K562 (cell line): Measurements from ENCODE around the gene PCCA. TPM values are rescaled to one million over a fixed set of nuclear protein-coding genes. Genes with fewer than 3 reads are reported as not detected.

Experiments
- ATAC-seq: fragments of 200-7000 bp; cut with Tn5 transposase; 3 replicates; pipeline ENCODE4 v1.9.1; 2020; ENCODE audit warnings: moderate library complexity
- BruUV-seq: library from RNA; stranded (reverse); fragments of 400-500 nt; replicated peaks from 2 replicates; lab custom pipeline; 2021; lab: Mats Ljungman, UMichigan
- CTCF ChIA-PET: fragments of 300-600 bp; formaldehyde crosslinking; extraction: SDS; loops from one replicate; lab custom pipeline; 2021; ENCODE audit warnings: low intra/inter-chr PET ratio; lab: Yijun Ruan, JAX
- POLR2A ChIA-PET: fragments of 300-600, 350-650 bp; sonication (Branson Sonifier 250); formaldehyde crosslinking; extraction: SDS; loops from one replicate; lab custom pipeline; 2021; ENCODE audit warnings: antibody characterized with exemption, inconsistent platforms; lab: Yijun Ruan, JAX
- DNase-seq, 4 experiments: peaks; one replicate each; pipeline versions ENCODE4 v3.0.0 to v3.0.0-alpha.2; 2011 to 2018; ENCODE audit warnings: low spot score in 3 of 4, mixed read lengths in 3 of 4; ENCODE audit errors: extremely low read depth in 1 of 4
- FAIRE-seq: peaks from 2 replicates; lab custom pipeline; 2011; peaks lifted over from hg19 to GRCh38; lab: Jason Lieb, UNC
- H2AFZ ChIP-seq: 2 replicates; pipeline ENCODE4 v1.6.0; 2011; ENCODE audit warnings: low read depth, low read length, control low read depth, inconsistent platforms
- H3K27ac ChIP-seq: fragments of 200-600 bp; 3 replicates; pipeline ENCODE4 v1.8.0; 2011; ENCODE audit warnings: low read depth, mild to moderate bottlenecking, control low read depth, inconsistent platforms, low read length, moderate library complexity, mixed read lengths; ENCODE audit errors: extremely low read depth
- H3K27me3 ChIP-seq, 2 experiments: fragments of 300-600 bp in 1 of 2; 2 replicates in 1 of 2; 3 replicates in 1 of 2; pipeline versions ENCODE4 v1.6.0 to v1.8.0; 2011; ENCODE audit warnings: inconsistent platforms in 2 of 2, low read length in 2 of 2, mild to moderate bottlenecking in 1 of 2, mixed read lengths in 1 of 2, moderate library complexity in 1 of 2; ENCODE audit not compliant: control insufficient read depth in 2 of 2, insufficient read depth in 2 of 2
- H3K36me3 ChIP-seq: fragments of 300-600 bp; 3 replicates; pipeline ENCODE4 v1.8.0; 2011; ENCODE audit warnings: mild to moderate bottlenecking, low read length, inconsistent platforms; ENCODE audit not compliant: control insufficient read depth, insufficient read depth
- H3K4me1 ChIP-seq, 2 experiments: fragments of 200-600 bp in 1 of 2; replicated peaks in 1 of 2; 2 replicates in 1 of 2; 3 replicates in 1 of 2; pipeline versions ENCODE4 v1.5.1 to v1.8.0; 2011; ENCODE audit warnings: inconsistent platforms in 2 of 2, low read length in 2 of 2, mild to moderate bottlenecking in 1 of 2, mixed read lengths in 1 of 2, moderate library complexity in 1 of 2; ENCODE audit not compliant: control insufficient read depth in 2 of 2, insufficient read depth in 2 of 2
- H3K4me2 ChIP-seq: 2 replicates; pipeline ENCODE4 v1.6.1; 2011; ENCODE audit warnings: low read length, control low read depth, inconsistent platforms, mixed read lengths; ENCODE audit not compliant: insufficient read depth
- H3K4me3 ChIP-seq: fragments of 200-600 bp; sonication (generic), shearing (Covaris generic); 2 replicates; pipeline ENCODE4 v1.5.1; 2016; ENCODE audit warnings: control low read depth, inconsistent platforms
- H3K79me2 ChIP-seq: fragments of 200-600 bp; 3 replicates; pipeline ENCODE4 v1.8.0; 2011; ENCODE audit warnings: low read length, inconsistent platforms; ENCODE audit not compliant: control insufficient read depth, insufficient read depth
- H3K9ac ChIP-seq, 2 experiments: 2 replicates each; pipeline versions ENCODE4 v1.6.0 to v1.6.1; 2011; ENCODE audit warnings: low read depth in 2 of 2, low read length in 2 of 2, control low read depth in 1 of 2, inconsistent platforms in 1 of 2, mild to moderate bottlenecking in 1 of 2, mixed read lengths in 1 of 2; ENCODE audit not compliant: insufficient read depth in 1 of 2
- H3K9me1 ChIP-seq: one replicate; pipeline ENCODE4 v1.6.0; 2011; ENCODE audit warnings: inconsistent platforms, mild to moderate bottlenecking, low read length, moderate library complexity; ENCODE audit not compliant: control insufficient read depth, insufficient read depth
- H3K9me3 ChIP-seq: replicated peaks from 2 replicates; pipeline ENCODE4 v1.5.1; 2011; ENCODE audit warnings: low read depth, low read length, inconsistent platforms; ENCODE audit not compliant: control insufficient read depth, insufficient read depth
- H4K20me1 ChIP-seq: replicated peaks from 2 replicates; pipeline ENCODE4 v1.6.1; 2011; ENCODE audit warnings: low read length, inconsistent platforms, mixed read lengths; ENCODE audit not compliant: control insufficient read depth, insufficient read depth
- BHLHE40 ChIP-seq: IDR thresholded peaks from 2 replicates; pipeline ENCODE4 v1.6.1; 2011; ENCODE audit warnings: low read length, improper control_type of control experiment
- C11orf30 ChIP-seq: fragments of 450-650 bp; IDR thresholded peaks from 2 replicates; pipeline ENCODE4 v1.6.1; 2016; ENCODE audit warnings: low read depth, mild to moderate bottlenecking
- CBFA2T3 ChIP-seq: fragments of 450-650 bp; IDR thresholded peaks from 2 replicates; pipeline ENCODE4 v1.6.1; 2017
- ETV6 ChIP-seq, 3 experiments: fragments of 150-350 bp in 1 of 3; sonication (generic) in 1 of 3; formaldehyde crosslinking in 1 of 3; IDR thresholded peaks; 2 replicates each; pipeline versions ENCODE4 v1.6.1 to v1.8.0; 2014 to 2022; ENCODE audit warnings: borderline replicate concordance in 2 of 3, low read depth in 2 of 3, antibody characterized with exemption in 1 of 3, low read length in 1 of 3, mild to moderate bottlenecking in 1 of 3, missing genetic modification reagents in 1 of 3
- HNRNPH1 ChIP-seq: fragments of 200-400 bp; formaldehyde crosslinking; optimal IDR thresholded peaks from 2 replicates; pipeline ENCODE3; 2017; ENCODE audit warnings: low read depth, mild to moderate bottlenecking, low read length, moderate library complexity
- NCOA6 ChIP-seq: fragments of 450-650 bp; IDR thresholded peaks from 2 replicates; pipeline ENCODE4 v1.6.1; 2017; ENCODE audit warnings: mild to moderate bottlenecking
- NONO ChIP-seq, 2 experiments: fragments of 200-400 bp in 1 of 2; fragments of 450-650 bp in 1 of 2; formaldehyde crosslinking in 1 of 2; IDR thresholded peaks; 2 replicates each; pipeline ENCODE4 v1.6.1; 2017; ENCODE audit warnings: low read depth in 2 of 2, mild to moderate bottlenecking in 2 of 2, moderate library complexity in 2 of 2, low read length in 1 of 2
- PCBP2 ChIP-seq: fragments of 200-400 bp; formaldehyde crosslinking; IDR thresholded peaks from 2 replicates; pipeline ENCODE4 v1.6.1; 2018; ENCODE audit warnings: low read length, low read depth, mild to moderate bottlenecking, moderate library complexity; ENCODE audit not compliant: poor library complexity, severe bottlenecking
- POLR2AphosphoS2 ChIP-seq: IDR thresholded peaks from 2 replicates; pipeline ENCODE4 v1.6.1; 2012; ENCODE audit warnings: low read length, improper control_type of control experiment
- POLR2G ChIP-seq: fragments of 200-400 bp; formaldehyde crosslinking; IDR thresholded peaks from 2 replicates; pipeline ENCODE4 v1.6.1; 2017; ENCODE audit warnings: low read depth, mild to moderate bottlenecking, antibody characterized with exemption, low read length, moderate library complexity
- POU5F1 ChIP-seq: fragments of 150-350 bp; IDR thresholded peaks from 2 replicates; pipeline ENCODE4 v1.6.1; 2014; ENCODE audit warnings: borderline replicate concordance, low read length, low read depth, mild to moderate bottlenecking; ENCODE audit not compliant: partially characterized antibody
- RAD51 ChIP-seq: fragments of 450-650 bp; IDR thresholded peaks from 2 replicates; pipeline ENCODE4 v1.7.1; 2016; ENCODE audit warnings: low read depth, mild to moderate bottlenecking, borderline replicate concordance
- SMARCB1 ChIP-seq: IDR thresholded peaks from 2 replicates; pipeline ENCODE4 v1.6.1; 2011; ENCODE audit warnings: improper control_type of control experiment, low read depth; ENCODE audit not compliant: insufficient read length
- ZBTB7A ChIP-seq: IDR thresholded peaks from 2 replicates; pipeline ENCODE4 v1.6.1; 2011; ENCODE audit warnings: low read depth, mild to moderate bottlenecking, low read length, moderate library complexity, borderline replicate concordance; ENCODE audit not compliant: control insufficient read depth
- ZNF12 ChIP-seq: sonication (generic); formaldehyde crosslinking; IDR thresholded peaks from 2 replicates; pipeline ENCODE4 v1.4.0; 2020; ENCODE audit warnings: mild to moderate bottlenecking, missing genetic modification reagents
- ZNF23 ChIP-seq: fragments of 250-450 bp; sonication (Bioruptor Pico); IDR thresholded peaks from 2 replicates; pipeline ENCODE4 v1.4.0; 2020; ENCODE audit warnings: mild to moderate bottlenecking
- WGBS: fragments of 100-300 bp; shearing (Covaris generic); methylation state at CpG from one replicate; pipeline ENCODE4 v1.1.6; 2016; ENCODE audit warnings: low coverage, mixed read lengths; ENCODE audit not compliant: insufficient coverage; ENCODE audit errors: missing lambda C conversion rate; 5-methylcytosine and 5-hydroxymethylcytosine counted together
- in situ Hi-C: fragments of 300-500 bp; cut with MboI; formaldehyde crosslinking; loops from 4 replicates; pipeline ENCODE4 v1.15.0; 2018; ENCODE audit warnings: inconsistent platforms, mixed read lengths
- intact Hi-C: fragments of 100-400 bp; cut with micrococcal nuclease; formaldehyde crosslinking; loops from 2 replicates; pipeline ENCODE4 v1.14.2; 2022
- polyA plus RNA-seq, 8 experiments: library from polyadenylated mRNA; depleted of rRNA in 4 of 8; stranded (reverse) in 5 of 8; unstranded in 3 of 8; fragments of >200 nt; fragmentation: Nextera tagmentation in 2 of 8; fragmentation: Illumina TruSeq in 1 of 8; extraction: Ambion mirVana in 2 of 8; extraction: Trizol in 1 of 8; gene quantifications; 2 replicates each; pipeline versions ENCODE4 v1.2.1 to v1.2.3, GENCODE V29; 2011 to 2014; ENCODE audit warnings: inconsistent platforms in 1 of 8, missing spikeins in 1 of 8
- total RNA-seq, 7 experiments: library from RNA; depleted of rRNA in 6 of 7; stranded (reverse); fragments of >200 nt in 6 of 7; fragmentation: Illumina TruSeq in 2 of 7; extraction: Trizol in 2 of 7; gene quantifications; 2 replicates each; pipeline versions ENCODE4 v1.2.1 to v1.2.3, GENCODE V29; 2011 to 2021; ENCODE audit warnings: low replicate concordance in 1 of 7
- TF ChIP-seq, protein P1 (sequence below): fragments of 450-650 bp; IDR thresholded peaks from 2 replicates; pipeline ENCODE4 v1.7.1; 2018; ENCODE audit warnings: mild to moderate bottlenecking, low read depth; ENCODE audit not compliant: partially characterized antibody

Gene PCCA
- total and polyA plus RNA-seq, 9 of the 15 experiments (the other 6 are each of a cell fraction or from before 2014, with no cell fraction given), result 5.2 to 14.1 (median 9.7) TPM

- Histone ChIP-seq H3K79me2 (no peaks in the 10 kb centered on the region), H3K27me3 (no peaks in the 10 kb centered on the region), H3K36me3 (no peaks in the 10 kb centered on the region), H4K20me1 (no peaks in the 10 kb centered on the region), H3K4me2 (no peak overlapping the region), H2AFZ (no peak overlapping the region), H3K4me3 (no peak overlapping the region), H3K9ac (no peak overlapping the region), H3K4me1 (no peaks in the 10 kb centered on the region), H3K9me1 (no peaks in the 10 kb centered on the region), H3K27ac (no peak overlapping the region), H3K9me3 (0 out of 2 replicates have a peak, but pooled peaks cover 1% of the 10 kb centered on the region)
- ChIA-PET POLR2A (no interaction called here), CTCF (no interaction called here)
- 35% methylated on average over 1 of the region's 1 CpG for WGBS
- ATAC-seq (no peak), DNase-seq (no peak), FAIRE-seq (no peak)
- in situ Hi-C loops, result no loop called here
- no TSS peak for BruUV-seq
- intact Hi-C loops, result no loop called here
- TF ChIP-seq POU5F1 (no peak), C11orf30 (no peak), NONO (IDR thresholded peaks at IDR 0.05; ENCODE audit: low read depth in 2 of 2, low read length in 1 of 2) (no peak), NCOA6 (no peak), ZNF12 (CRISPR knock-in tag) (no peak), POLR2AphosphoS2 (no peak), ZNF23 (no peak), ZBTB7A (no peak), ETV6 (IDR thresholded peaks at IDR 0.05; ENCODE audit: borderline replicate concordance in 1 of 2, low read depth in 2 of 2, low read length in 1 of 2) (no peak), ETV6 (CRISPR knock-in tag; IDR thresholded peaks at IDR 0.05; ENCODE audit: borderline replicate concordance) (no peak), BHLHE40 (no peak), HNRNPH1 (no peak), POLR2G (no peak), PCBP2 (no peak), SMARCB1 (no peak), RAD51 (no peak), CBFA2T3 (no peak)
- TF ChIP-seq, protein P1, sequence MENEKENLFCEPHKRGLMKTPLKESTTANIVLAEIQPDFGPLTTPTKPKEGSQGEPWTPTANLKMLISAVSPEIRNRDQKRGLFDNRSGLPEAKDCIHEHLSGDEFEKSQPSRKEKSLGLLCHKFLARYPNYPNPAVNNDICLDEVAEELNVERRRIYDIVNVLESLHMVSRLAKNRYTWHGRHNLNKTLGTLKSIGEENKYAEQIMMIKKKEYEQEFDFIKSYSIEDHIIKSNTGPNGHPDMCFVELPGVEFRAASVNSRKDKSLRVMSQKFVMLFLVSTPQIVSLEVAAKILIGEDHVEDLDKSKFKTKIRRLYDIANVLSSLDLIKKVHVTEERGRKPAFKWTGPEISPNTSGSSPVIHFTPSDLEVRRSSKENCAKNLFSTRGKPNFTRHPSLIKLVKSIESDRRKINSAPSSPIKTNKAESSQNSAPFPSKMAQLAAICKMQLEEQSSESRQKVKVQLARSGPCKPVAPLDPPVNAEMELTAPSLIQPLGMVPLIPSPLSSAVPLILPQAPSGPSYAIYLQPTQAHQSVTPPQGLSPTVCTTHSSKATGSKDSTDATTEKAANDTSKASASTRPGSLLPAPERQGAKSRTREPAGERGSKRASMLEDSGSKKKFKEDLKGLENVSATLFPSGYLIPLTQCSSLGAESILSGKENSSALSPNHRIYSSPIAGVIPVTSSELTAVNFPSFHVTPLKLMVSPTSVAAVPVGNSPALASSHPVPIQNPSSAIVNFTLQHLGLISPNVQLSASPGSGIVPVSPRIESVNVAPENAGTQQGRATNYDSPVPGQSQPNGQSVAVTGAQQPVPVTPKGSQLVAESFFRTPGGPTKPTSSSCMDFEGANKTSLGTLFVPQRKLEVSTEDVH, result no peak
These were observed 249.4 kb downstream of the PCCA start for GRCh38 chr13:100338275-100338674.
